GM23338 (cell line): ENCODE measurements around the gene MPDU1. TPM values are rescaled to one million over a fixed set of nuclear protein-coding genes. Genes with fewer than 3 reads are reported as not detected.
A peak's percentile ranks its signal among the peaks of the same experiment; 100 is the strongest.

Experiments used
- ATAC-seq: fragments of 200-7000 bp; cut with Tn5 transposase; 3 replicates; pipeline ENCODE4 v1.9.1; 2020
- DNase-seq: peaks from one replicate; pipeline ENCODE4 v3.0.0-alpha.2; 2015; ENCODE audit warnings: low spot score
- H2AFZ ChIP-seq: fragments of 200-600 bp; sonication (generic); 2 replicates; pipeline ENCODE4 v1.8.0; 2016; ENCODE audit warnings: antibody characterized with exemption, mild to moderate bottlenecking, moderate library complexity
- H3F3A ChIP-seq: fragments of 200-600 bp; sonication (generic); replicated peaks from 2 replicates; pipeline ENCODE4 v1.8.0; 2017; ENCODE audit warnings: antibody characterized with exemption, mixed run types, low read depth
- H3K27ac ChIP-seq: fragments of 200-600 bp; sonication (generic); 2 replicates; pipeline ENCODE4 v1.6.1; 2016; ENCODE audit warnings: low read depth
- H3K27me3 ChIP-seq: fragments of 200-600 bp; sonication (generic); 2 replicates; pipeline ENCODE4 v1.8.0; 2016; ENCODE audit warnings: mild to moderate bottlenecking, mixed run types, moderate library complexity; ENCODE audit not compliant: insufficient read depth
- H3K36me3 ChIP-seq: fragments of 200-600 bp; sonication (generic); 2 replicates; pipeline ENCODE4 v1.8.0; 2016; ENCODE audit warnings: mild to moderate bottlenecking; ENCODE audit not compliant: insufficient read depth
- H3K4me1 ChIP-seq: fragments of 200-600 bp; sonication (generic); 2 replicates; pipeline ENCODE4 v1.8.0; 2016; ENCODE audit warnings: mild to moderate bottlenecking, moderate library complexity; ENCODE audit not compliant: insufficient read depth
- H3K4me2 ChIP-seq: fragments of 200-600 bp; sonication (generic); 2 replicates; pipeline ENCODE4 v1.7.1; 2017; ENCODE audit warnings: mixed run types
- H3K4me3 ChIP-seq: fragments of 200-600 bp; sonication (generic); 2 replicates; pipeline ENCODE4 v1.6.1; 2016; ENCODE audit warnings: mixed run types
- H3K79me2 ChIP-seq: fragments of 200-600 bp; sonication (generic); replicated peaks from 2 replicates; pipeline ENCODE4 v1.8.0; 2017; ENCODE audit warnings: mild to moderate bottlenecking; ENCODE audit not compliant: insufficient read depth
- H3K9me2 ChIP-seq: fragments of 200-600 bp; sonication (generic); 2 replicates; pipeline ENCODE4 v1.8.0; 2017; ENCODE audit not compliant: insufficient read depth
- H4K20me1 ChIP-seq: fragments of 200-600 bp; sonication (generic); replicated peaks from 2 replicates; pipeline ENCODE4 v1.8.0; 2017; ENCODE audit warnings: mild to moderate bottlenecking; ENCODE audit not compliant: insufficient read depth
- H3K27ac Mint-ChIP-seq: 2 replicates; pipeline ENCODE4 v1.8.0; 2020; ENCODE audit warnings: inconsistent platforms, mild to moderate bottlenecking, moderate library complexity, mixed read lengths
- H3K27me3 Mint-ChIP-seq: 3 replicates; pipeline ENCODE4 v1.8.0; 2022; ENCODE audit warnings: low read depth, mild to moderate bottlenecking, moderate library complexity, mixed read lengths, inconsistent platforms; ENCODE audit not compliant: insufficient read depth, poor library complexity
- H3K36me3 Mint-ChIP-seq: 3 replicates; pipeline ENCODE4 v1.8.0; 2021; ENCODE audit warnings: low read depth, mild to moderate bottlenecking, inconsistent platforms, moderate library complexity, mixed read lengths
- H3K4me1 Mint-ChIP-seq: 3 replicates; pipeline ENCODE4 v1.8.0; 2020; ENCODE audit warnings: mild to moderate bottlenecking, inconsistent platforms, mixed read lengths
- H3K4me3 Mint-ChIP-seq: 3 replicates; pipeline ENCODE4 v1.8.0; 2021; ENCODE audit warnings: moderate library complexity, mild to moderate bottlenecking, inconsistent platforms, mixed read lengths
- H3K9me3 Mint-ChIP-seq: 3 replicates; pipeline ENCODE4 v1.8.0; 2020; ENCODE audit warnings: moderate library complexity, mild to moderate bottlenecking, inconsistent platforms, mixed read lengths
- CREB1 ChIP-seq: fragments of 250-450 bp; sonication (Bioruptor Pico); IDR thresholded peaks from 2 replicates; pipeline ENCODE4 v1.5.0; 2020; ENCODE audit warnings: low read depth, mild to moderate bottlenecking, moderate library complexity
- EZH2 ChIP-seq: fragments of 200-600 bp; sonication (generic); IDR thresholded peaks from one replicate; pipeline ENCODE4 v1.8.0; 2017; ENCODE audit warnings: antibody characterized with exemption, mild to moderate bottlenecking, low read depth; ENCODE audit not compliant: unreplicated experiment
- EZH2phosphoT487 ChIP-seq: fragments of 200-600 bp; sonication (generic); IDR thresholded peaks from one replicate; pipeline ENCODE4 v1.8.1; 2018; ENCODE audit warnings: antibody characterized with exemption; ENCODE audit not compliant: unreplicated experiment
- JUNB ChIP-seq: IDR thresholded peaks from one replicate; pipeline ENCODE4 v1.6.1; 2016; ENCODE audit warnings: antibody characterized with exemption; ENCODE audit not compliant: unreplicated experiment
- NANOG ChIP-seq: IDR thresholded peaks from 2 replicates; pipeline ENCODE4 v1.6.1; 2016; ENCODE audit warnings: antibody characterized with exemption, borderline replicate concordance
- POLR2AphosphoS5 ChIP-seq: IDR thresholded peaks from 2 replicates; pipeline ENCODE4 v1.6.1; 2016; ENCODE audit warnings: antibody characterized with exemption, low read depth
- REST ChIP-seq: IDR thresholded peaks from one replicate; pipeline ENCODE4 v1.6.1; 2018; ENCODE audit warnings: antibody characterized with exemption; ENCODE audit not compliant: unreplicated experiment
- STAT1 ChIP-seq: IDR thresholded peaks from one replicate; pipeline ENCODE4 v1.6.1; 2016; ENCODE audit warnings: antibody characterized with exemption; ENCODE audit not compliant: unreplicated experiment
- ZNF331 ChIP-seq: fragments of 250-450 bp; sonication (Bioruptor Pico); IDR thresholded peaks from 2 replicates; pipeline ENCODE4 v1.5.0; 2020; ENCODE audit warnings: low read depth, mild to moderate bottlenecking, moderate library complexity
- polyA plus RNA-seq: library from polyadenylated mRNA; unstranded; fragments of >200 nt; fragmentation: Nextera tagmentation; extraction: Ambion mirVana; gene quantifications from 2 replicates; pipeline ENCODE4 v1.2.1, GENCODE V29; 2016
- total RNA-seq: library from RNA; depleted of rRNA; stranded (reverse); fragments of >200 nt; shearing (Covaris generic); gene quantifications from 2 replicates; pipeline ENCODE4 v1.2.3, GENCODE V29; 2014
- TF ChIP-seq, protein P1 (sequence below), 2 experiments: fragments of 200-600 bp in 1 of 2; sonication (generic) in 1 of 2; conservative IDR thresholded peaks; 2 replicates each; pipeline versions ENCODE4 v1.5.1 to v1.6.1; 2016 to 2017; ENCODE audit warnings: antibody characterized with exemption in 2 of 2, low read depth in 2 of 2, mild to moderate bottlenecking in 2 of 2, moderate library complexity in 1 of 2

The MPDU1 gene
- total and polyA plus RNA-seq, 2 experiments from 2014 or later = 65.1 to 216 TPM

DNA sequence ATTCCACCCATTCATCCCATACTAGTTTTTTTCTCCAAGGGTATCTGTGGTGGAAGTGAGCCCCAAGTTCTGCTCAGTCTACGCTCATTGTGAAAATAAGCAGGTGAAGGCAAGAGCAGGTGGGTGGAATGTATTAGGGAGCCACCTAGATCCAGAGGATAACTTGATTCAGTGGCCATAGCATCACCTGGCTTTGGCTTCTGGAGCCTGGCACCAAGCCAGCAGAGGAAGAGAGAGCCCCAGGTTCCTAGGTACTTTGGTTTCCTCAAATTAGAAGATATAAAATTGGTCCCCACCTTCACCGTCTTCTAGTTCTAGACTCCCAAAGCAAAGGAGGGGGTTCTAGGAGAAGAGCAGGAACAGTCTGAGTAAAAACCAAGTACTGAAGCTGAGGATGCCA lies 27.0 kb downstream of the MPDU1 start:
- peaks cover 23% of the 10 kb centered on the region for H3K4me1 ChIP-seq
- peaks cover 17% of the 10 kb centered on the region for H3K4me1 Mint-ChIP-seq
- H3F3A ChIP-seq = peaks cover 19% of the 10 kb centered on the region; the same call in 1 of the 2 replicates
- DNase-seq (no peak), ATAC-seq (no peak)
- H3K27me3 ChIP-seq = no peaks in the 10 kb centered on the region; the same call in 1 of the 2 replicates
- H3K27ac Mint-ChIP-seq = no peak overlapping the region
- H3K9me3 Mint-ChIP-seq = no peaks in the 10 kb centered on the region; the same call in 2 of the 3 replicates
- H4K20me1 ChIP-seq = peaks cover 46% of the 10 kb centered on the region
- no peak overlapping the region for H3K4me3 Mint-ChIP-seq
- no peak overlapping the region for H3K27ac ChIP-seq
- H3K36me3 ChIP-seq = 0 out of 2 replicates have a peak, but pooled peaks cover 6% of the 10 kb centered on the region
- H2AFZ ChIP-seq = no peak overlapping the region
- no peak overlapping the region for H3K4me3 ChIP-seq
- H3K36me3 Mint-ChIP-seq = peaks cover 19% of the 10 kb centered on the region
- TF ChIP-seq CREB1 (CRISPR knock-in tag) = no peak
- no peak for TF ChIP-seq ZNF331 (CRISPR knock-in tag)
- TF ChIP-seq POLR2AphosphoS5 = no peak
- TF ChIP-seq, protein P1, sequence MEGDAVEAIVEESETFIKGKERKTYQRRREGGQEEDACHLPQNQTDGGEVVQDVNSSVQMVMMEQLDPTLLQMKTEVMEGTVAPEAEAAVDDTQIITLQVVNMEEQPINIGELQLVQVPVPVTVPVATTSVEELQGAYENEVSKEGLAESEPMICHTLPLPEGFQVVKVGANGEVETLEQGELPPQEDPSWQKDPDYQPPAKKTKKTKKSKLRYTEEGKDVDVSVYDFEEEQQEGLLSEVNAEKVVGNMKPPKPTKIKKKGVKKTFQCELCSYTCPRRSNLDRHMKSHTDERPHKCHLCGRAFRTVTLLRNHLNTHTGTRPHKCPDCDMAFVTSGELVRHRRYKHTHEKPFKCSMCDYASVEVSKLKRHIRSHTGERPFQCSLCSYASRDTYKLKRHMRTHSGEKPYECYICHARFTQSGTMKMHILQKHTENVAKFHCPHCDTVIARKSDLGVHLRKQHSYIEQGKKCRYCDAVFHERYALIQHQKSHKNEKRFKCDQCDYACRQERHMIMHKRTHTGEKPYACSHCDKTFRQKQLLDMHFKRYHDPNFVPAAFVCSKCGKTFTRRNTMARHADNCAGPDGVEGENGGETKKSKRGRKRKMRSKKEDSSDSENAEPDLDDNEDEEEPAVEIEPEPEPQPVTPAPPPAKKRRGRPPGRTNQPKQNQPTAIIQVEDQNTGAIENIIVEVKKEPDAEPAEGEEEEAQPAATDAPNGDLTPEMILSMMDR (conservative IDR thresholded peaks at IDR 0.05; ENCODE audit: low read depth in 2 of 2) = no peak
- no peak for TF ChIP-seq NANOG
- TF ChIP-seq STAT1 = no peak
- TF ChIP-seq REST = no peak
- TF ChIP-seq JUNB = no peak
- no peak for TF ChIP-seq EZH2phosphoT487
- peaks cover 11% of the 10 kb centered on the region for H3K27me3 Mint-ChIP-seq
- H3K79me2 ChIP-seq = peaks cover 64% of the 10 kb centered on the region
- H3K9me2 ChIP-seq = no peaks in the 10 kb centered on the region
- no peak overlapping the region for H3K4me2 ChIP-seq

GRCh38 chr17:7611635-7612293 lies 28.1 kb downstream of the MPDU1 start:
- H3F3A ChIP-seq = peaks cover 23% of the 10 kb centered on the region; the same call in 1 of the 2 replicates
- ATAC-seq (no peak), DNase-seq (no peak)
- H3K4me3 ChIP-seq = 0 out of 2 replicates have a peak overlapping the region, but pooled peaks have one; percentile 11
- H3K4me3 Mint-ChIP-seq = peak overlapping the region; percentile 47; the same call in 2 of the 3 replicates
- H3K9me3 Mint-ChIP-seq = no peaks in the 10 kb centered on the region; the same call in 2 of the 3 replicates
- H3K4me2 ChIP-seq = 0 out of 2 replicates have a peak overlapping the region, but pooled peaks have one; percentile 43
- no peak overlapping the region for H2AFZ ChIP-seq
- no peak overlapping the region for H3K27ac ChIP-seq
- H3K36me3 ChIP-seq = no peaks in the 10 kb centered on the region
- no peaks in the 10 kb centered on the region; the same call in 1 of the 2 replicates for H3K27me3 ChIP-seq
- peaks cover 17% of the 10 kb centered on the region for H3K4me1 Mint-ChIP-seq
- peaks cover 11% of the 10 kb centered on the region for H3K27me3 Mint-ChIP-seq
- H3K27ac Mint-ChIP-seq = peak overlapping the region; percentile 17; the same call in 1 of the 2 replicates
- H3K9me2 ChIP-seq = no peaks in the 10 kb centered on the region
- peaks cover 38% of the 10 kb centered on the region for H4K20me1 ChIP-seq
- H3K36me3 Mint-ChIP-seq = peaks cover 14% of the 10 kb centered on the region
- H3K79me2 ChIP-seq = peaks cover 62% of the 10 kb centered on the region
- peaks cover 26% of the 10 kb centered on the region for H3K4me1 ChIP-seq
- TF ChIP-seq POLR2AphosphoS5 = no peak
- no peak for TF ChIP-seq EZH2
- TF ChIP-seq STAT1 = no peak
- TF ChIP-seq CREB1 (CRISPR knock-in tag) = no peak
